Measurements from ENCODE around the gene GALNT2.

GRCh38 chr1:230316864-230317745 lies 250.1 kb downstream of the GALNT2 start:
- TF ChIP-seq, protein P1, sequence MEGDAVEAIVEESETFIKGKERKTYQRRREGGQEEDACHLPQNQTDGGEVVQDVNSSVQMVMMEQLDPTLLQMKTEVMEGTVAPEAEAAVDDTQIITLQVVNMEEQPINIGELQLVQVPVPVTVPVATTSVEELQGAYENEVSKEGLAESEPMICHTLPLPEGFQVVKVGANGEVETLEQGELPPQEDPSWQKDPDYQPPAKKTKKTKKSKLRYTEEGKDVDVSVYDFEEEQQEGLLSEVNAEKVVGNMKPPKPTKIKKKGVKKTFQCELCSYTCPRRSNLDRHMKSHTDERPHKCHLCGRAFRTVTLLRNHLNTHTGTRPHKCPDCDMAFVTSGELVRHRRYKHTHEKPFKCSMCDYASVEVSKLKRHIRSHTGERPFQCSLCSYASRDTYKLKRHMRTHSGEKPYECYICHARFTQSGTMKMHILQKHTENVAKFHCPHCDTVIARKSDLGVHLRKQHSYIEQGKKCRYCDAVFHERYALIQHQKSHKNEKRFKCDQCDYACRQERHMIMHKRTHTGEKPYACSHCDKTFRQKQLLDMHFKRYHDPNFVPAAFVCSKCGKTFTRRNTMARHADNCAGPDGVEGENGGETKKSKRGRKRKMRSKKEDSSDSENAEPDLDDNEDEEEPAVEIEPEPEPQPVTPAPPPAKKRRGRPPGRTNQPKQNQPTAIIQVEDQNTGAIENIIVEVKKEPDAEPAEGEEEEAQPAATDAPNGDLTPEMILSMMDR (IDR thresholded peaks at IDR 0.05 in 8 of 11, conservative IDR thresholded peaks at IDR 0.05 in 3 of 11): no peak
- TF ChIP-seq POLR2A (IDR thresholded peaks at IDR 0.05): no peak

Data from spleen (tissue), 7 donors.